ENCODE measurements around the gene DYRK2.

GRCh38 chr12:67681941-67682620 lies 33.5 kb downstream of the DYRK2 start:
- TF ChIP-seq CTCF (IDR thresholded peaks at IDR 0.05; ENCODE audit: low read depth, low read length, missing input control) (no peak), TAF1 (conservative IDR thresholded peaks at IDR 0.05) (no peak), EGR1 (IDR thresholded peaks at IDR 0.05; ENCODE audit: low read depth in 2 of 2) (no peak), REST (IDR thresholded peaks at IDR 0.05) (no peak), YY1 (IDR thresholded peaks at IDR 0.05) (no peak), MAX (IDR thresholded peaks at IDR 0.05) (no peak), RAD21 (IDR thresholded peaks at IDR 0.05) (no peak), ZBTB33 (IDR thresholded peaks at IDR 0.05) (no peak), RXRA (IDR thresholded peaks at IDR 0.05) (no peak), ATF3 (IDR thresholded peaks at IDR 0.05) (no peak), NR2F2 (IDR thresholded peaks at IDR 0.05) (no peak), JUND (IDR thresholded peaks at IDR 0.05) (no peak)

All from liver (tissue), 3 donors.